K562 (cell line): ENCODE data around the gene RNF224. TPM values are rescaled to one million over a fixed set of nuclear protein-coding genes. Genes with fewer than 3 reads are reported as not detected.
A peak's percentile ranks its signal among the peaks of the same experiment; 100 is the strongest.

Source experiments
- MTA3 ChIP-seq: fragments of 450-650 bp; formaldehyde crosslinking; IDR thresholded peaks from 2 replicates; pipeline ENCODE4 v1.6.1; 2017; ENCODE audit warnings: mild to moderate bottlenecking, borderline replicate concordance
- PML ChIP-seq: IDR thresholded peaks from 2 replicates; pipeline ENCODE4 v1.6.1; 2012; ENCODE audit warnings: low read length, inconsistent platforms
- RBFOX2 ChIP-seq: fragments of 200-400 bp; formaldehyde crosslinking; IDR thresholded peaks from 2 replicates; pipeline ENCODE4 v1.6.1; 2017; ENCODE audit warnings: low read depth, mild to moderate bottlenecking, low read length, moderate library complexity
- SAFB2 ChIP-seq: fragments of 200-400 bp; formaldehyde crosslinking; IDR thresholded peaks from 2 replicates; pipeline ENCODE4 v1.6.1; 2018; ENCODE audit warnings: borderline replicate concordance, low read length, low read depth, moderate library complexity; ENCODE audit not compliant: severe bottlenecking
- TEAD1 ChIP-seq, 2 experiments: fragments of 450-650 bp in 1 of 2; sonication (generic) in 1 of 2; formaldehyde crosslinking; IDR thresholded peaks; 2 replicates each; pipeline versions ENCODE4 v1.4.0 to v1.8.0; 2020 to 2022; ENCODE audit warnings: mild to moderate bottlenecking in 2 of 2, missing genetic modification reagents in 1 of 2
- TFE3 ChIP-seq: fragments of 450-650 bp; formaldehyde crosslinking; IDR thresholded peaks from 2 replicates; pipeline ENCODE4 v1.4.0; 2020; ENCODE audit warnings: mild to moderate bottlenecking, mixed read lengths
- ZNF589 ChIP-seq: fragments of 200-800 bp; sonication (Bioruptor generic); IDR thresholded peaks from 2 replicates; pipeline ENCODE4 v1.6.1; 2016; ENCODE audit warnings: low read depth, missing genetic modification characterization, missing compliant biosample characterization
- ZNF655 ChIP-seq: fragments of 250-450 bp; sonication (Bioruptor Pico); IDR thresholded peaks from 2 replicates; pipeline ENCODE4 v1.5.0; 2021
- polyA plus RNA-seq, 8 experiments: library from polyadenylated mRNA; depleted of rRNA in 4 of 8; stranded (reverse) in 5 of 8; unstranded in 3 of 8; fragments of >200 nt; fragmentation: Nextera tagmentation in 2 of 8; fragmentation: Illumina TruSeq in 1 of 8; extraction: Ambion mirVana in 2 of 8; extraction: Trizol in 1 of 8; gene quantifications; 2 replicates each; pipeline versions ENCODE4 v1.2.1 to v1.2.3, GENCODE V29; 2011 to 2014; ENCODE audit warnings: inconsistent platforms in 1 of 8, missing spikeins in 1 of 8
- total RNA-seq, 7 experiments: library from RNA; depleted of rRNA in 6 of 7; stranded (reverse); fragments of >200 nt in 6 of 7; fragmentation: Illumina TruSeq in 2 of 7; extraction: Trizol in 2 of 7; gene quantifications; 2 replicates each; pipeline versions ENCODE4 v1.2.1 to v1.2.3, GENCODE V29; 2011 to 2021; ENCODE audit warnings: low replicate concordance in 1 of 7

The RNF224 gene
- total and polyA plus RNA-seq, 9 of the 15 experiments (the other 6 are each of a cell fraction or from before 2014, with no cell fraction given): not detected

GRCh38 chr9:137269231-137269772 lies 42.0 kb downstream of the RNF224 start (continued):
- TF ChIP-seq TFE3 (CRISPR knock-in tag) (peak; percentile 83), ZNF655 (CRISPR knock-in tag) (no peak), SAFB2 (no peak), TEAD1 (CRISPR knock-in tag; IDR thresholded peaks at IDR 0.05) (no peak), MTA3 (no peak), ZNF589 (no peak), PML (no peak), RBFOX2 (0 out of 2 replicates have a peak, but pooled peaks have one; percentile 24)
